GM18868 (cell line): ENCODE results near the gene MUC4.
"Not testable (repeated sequence)": the region's sequence is repeated elsewhere in the genome, so short reads cannot be mapped to it uniquely, and the experiment has no call there.

ENCODE experiments used
- ATAC-seq: cut with Tn5 transposase; IDR thresholded peaks from one replicate; pipeline ENCODE4 v1.9.1; 2021; ENCODE audit warnings: mild to moderate bottlenecking, moderate library complexity; ENCODE audit not compliant: unreplicated experiment

Gene MUC4

DNA sequence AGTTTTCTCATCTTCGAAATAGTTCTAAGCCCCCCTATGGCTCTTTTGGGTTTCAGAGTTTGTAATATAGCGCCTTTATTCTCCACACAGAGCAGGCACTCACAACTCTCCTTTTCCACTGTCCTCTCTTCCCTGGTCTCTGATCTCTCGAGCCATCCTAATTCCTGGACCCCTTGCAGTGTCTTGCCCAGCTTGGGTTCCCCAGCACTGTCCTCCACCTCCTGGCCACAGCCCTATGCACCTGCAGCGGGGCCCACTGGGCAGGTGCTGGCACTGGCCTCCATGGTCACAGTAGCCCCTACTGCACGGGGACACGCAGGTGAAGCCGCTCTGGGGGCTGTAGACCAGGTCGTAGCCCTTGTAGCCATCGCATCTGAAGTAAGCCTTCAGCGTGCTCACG is 63.1 kb downstream of the MUC4 start:
- no peak for ATAC-seq

DNA sequence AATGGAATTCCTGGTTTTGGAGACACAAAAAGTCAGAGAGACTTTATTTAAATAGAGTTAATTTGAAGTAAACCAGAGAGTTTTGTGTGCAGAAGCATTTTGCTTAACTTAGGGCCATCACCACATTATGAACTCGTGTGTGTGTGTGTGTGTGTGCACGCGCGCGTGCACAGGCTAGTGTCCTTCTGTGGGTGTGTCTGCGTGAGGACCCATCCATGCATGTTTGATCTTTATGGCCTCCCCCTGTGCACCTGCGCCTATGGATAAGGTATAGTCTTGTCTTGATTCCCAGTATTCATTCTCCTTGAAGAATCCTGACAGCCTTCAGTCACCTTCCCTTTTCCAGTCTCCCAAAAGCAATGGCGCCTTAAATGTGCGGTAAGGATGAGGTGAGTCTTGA is 65.0 kb downstream of the MUC4 start:
- no peak for ATAC-seq

DNA sequence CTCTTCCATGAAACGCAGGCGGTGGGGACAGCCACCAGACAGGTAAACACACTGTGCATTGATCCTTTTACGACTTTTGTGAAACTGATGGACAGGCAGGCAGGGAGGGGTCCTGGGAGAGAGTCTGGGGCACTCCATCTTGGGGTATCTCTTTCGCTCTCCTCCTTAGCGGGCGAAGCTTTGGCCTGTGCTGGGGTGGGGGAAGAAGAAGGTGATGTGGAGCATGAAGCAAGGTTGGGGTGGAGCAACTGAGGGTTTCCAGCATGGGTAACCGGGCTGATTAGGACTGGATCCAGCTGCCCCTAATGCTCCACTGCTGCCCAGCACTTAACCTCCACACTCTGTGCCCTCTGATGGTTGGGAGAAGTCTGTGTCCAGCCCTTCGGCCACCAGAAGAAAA is 65.4 kb downstream of the MUC4 start:
- no peak for ATAC-seq

DNA sequence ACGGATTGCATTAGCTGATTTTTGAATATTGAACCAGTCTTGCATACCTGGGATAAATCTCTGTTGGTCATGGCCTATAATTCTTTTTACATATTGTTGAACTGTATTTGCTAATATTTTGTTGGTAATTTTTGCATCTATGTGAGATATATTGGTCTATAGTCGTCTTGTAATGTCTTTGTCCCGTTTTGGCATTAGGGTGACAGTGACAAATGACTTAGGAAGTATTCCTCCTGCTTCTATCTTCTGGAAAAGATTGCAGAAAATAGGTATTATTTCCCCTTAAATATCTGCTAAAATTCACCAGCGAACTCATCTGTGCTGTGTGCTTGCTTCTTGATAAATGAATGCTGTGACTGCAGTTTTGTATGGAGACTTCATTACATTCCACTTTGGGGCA is 67.3 kb downstream of the MUC4 start:
- ATAC-seq: no peak

DNA sequence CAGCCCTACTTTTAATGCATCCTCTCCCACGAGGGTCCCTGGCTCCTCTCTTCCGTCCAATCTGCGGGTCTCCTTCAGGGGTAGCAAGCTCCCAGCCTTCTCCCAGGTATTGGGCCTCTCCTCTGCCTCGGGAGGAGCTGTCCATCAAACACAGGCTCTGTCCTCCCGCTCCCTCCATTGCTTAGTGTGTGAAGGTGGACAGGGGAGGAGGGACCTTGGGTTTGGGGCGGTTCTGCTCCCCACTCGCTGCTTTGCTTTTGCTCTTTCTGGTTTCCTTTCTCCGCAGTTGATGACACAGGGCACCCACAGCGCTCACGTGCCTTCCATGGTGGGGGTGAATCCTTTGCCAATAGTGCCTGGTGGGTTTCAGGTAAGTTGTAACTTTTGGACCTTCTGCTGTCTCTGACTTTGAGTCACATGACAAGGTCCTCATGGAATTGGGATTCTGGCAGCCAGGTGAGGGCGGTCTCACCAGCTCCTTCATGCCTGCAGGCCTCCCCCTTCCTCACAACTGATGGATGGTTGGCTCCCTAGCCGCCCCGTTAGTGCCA is 72.1 kb downstream of the MUC4 start:
- no peak for ATAC-seq

DNA sequence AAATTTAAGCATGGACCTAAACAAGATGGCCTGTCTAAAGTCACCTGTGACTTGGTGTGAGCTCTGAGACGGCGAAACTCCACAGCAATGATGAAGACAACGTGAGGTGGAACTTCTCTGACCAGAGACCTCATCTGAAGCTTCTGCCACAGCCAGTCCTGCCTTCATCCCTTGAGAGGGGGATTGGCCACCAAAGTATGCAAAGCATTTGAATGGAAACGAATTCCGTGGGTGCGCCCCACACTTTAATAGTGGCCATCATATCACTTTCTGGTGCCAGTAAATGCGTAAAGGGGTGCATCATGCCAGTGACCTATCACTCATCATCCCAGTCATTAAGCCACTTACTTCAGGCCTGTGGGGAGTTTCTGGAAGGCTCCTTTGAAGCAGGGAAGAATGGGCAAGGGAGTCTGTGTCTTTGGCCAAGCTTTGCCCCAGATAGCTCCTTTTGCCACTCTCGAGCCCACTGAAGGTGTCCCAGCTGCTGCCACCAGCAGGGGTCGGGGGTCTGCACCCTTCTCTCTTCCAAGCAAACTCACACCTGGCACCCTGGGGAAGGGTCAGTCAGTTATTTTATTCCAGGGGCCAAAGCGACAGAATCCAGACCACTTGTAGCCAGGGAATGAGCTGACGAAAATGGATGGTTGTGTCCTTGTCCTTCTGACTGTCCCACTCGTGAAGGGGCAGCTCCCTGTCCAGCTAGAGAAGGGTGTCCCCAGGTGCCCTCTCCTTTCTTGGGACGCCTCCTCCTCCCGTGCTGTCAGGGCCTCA is 73.3 kb downstream of the MUC4 start:
- ATAC-seq: no peak

DNA sequence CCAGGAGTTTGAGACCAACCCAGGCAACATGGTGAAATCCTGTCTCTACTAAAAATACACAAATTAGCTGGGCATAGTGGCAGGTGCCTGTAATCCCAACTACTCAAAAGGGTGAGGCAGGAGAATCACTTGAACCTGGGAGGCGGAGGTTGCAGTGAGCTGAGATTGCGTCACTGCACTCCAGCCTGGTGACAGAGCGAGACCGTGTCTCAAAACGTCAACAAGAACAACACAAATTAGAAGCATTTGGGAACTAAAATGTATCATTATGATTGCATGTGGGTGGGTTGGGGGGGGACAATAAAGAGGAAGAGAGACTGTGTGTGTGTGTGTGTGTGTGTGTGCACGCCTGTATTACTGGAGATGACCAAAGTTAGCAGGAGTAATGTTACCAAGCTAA is 73.9 kb downstream of the MUC4 start:
- not testable (repeated sequence) for ATAC-seq

DNA sequence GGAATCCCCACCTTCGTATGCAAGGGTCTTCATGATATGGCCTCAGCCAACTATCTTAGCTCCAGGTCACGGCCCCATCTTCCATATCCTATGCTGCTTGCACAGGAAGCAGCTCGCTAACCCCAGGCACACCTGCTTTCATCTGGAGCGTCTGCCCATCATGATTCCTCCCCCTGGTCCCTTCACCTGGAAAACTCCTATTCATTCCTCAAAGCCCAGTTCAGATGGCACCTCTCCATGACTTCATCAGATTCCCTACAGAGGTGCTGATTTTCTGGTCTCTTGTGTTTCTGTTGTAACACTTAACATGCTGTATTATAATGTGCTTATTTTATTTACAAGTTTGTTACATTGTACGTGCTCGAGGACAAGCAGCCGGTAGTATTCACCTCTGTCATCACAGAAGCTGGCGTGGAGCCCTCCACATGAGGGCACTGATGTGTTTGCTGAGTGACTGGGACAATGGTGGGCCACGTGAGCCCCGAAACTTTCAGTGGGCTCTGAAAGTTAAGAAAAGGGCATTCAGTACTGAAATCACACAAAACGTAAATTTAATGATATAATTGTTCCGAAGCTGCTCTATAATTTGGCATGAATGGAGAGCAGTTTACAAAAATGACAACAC is 74.8 kb downstream of the MUC4 start:
- no peak for ATAC-seq

DNA sequence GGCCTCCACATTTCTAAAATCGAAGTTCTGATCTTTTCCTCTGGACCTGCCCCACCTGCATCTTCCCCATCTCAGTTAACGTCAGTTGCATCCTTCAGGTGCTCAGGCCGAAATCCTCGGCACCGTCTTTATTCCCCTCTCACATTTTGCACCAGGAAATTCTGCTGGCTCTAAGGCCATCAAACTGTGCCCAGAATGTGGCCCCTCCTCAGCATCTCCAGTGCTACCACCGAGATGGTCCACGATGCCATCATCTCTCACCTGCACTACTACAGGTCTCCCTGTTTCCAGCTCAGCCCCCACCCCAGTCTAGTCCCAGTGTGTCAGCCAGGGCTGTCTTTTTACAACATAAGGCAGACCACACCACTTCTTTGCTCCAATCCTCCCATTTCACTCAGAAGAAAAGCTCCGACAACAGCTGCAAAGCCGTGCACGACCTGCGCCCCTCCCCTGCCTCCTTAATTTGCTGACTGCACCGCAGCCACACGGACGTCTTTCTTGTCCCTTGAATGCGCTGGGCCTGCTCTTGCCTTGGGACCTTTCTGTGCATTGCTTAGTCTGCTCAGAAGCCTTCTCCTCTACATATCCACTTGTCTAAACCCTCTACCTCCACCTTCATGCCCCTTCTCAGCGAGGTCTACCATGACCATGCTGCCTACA is 76.6 kb downstream of the MUC4 start:
- ATAC-seq: no peak

DNA sequence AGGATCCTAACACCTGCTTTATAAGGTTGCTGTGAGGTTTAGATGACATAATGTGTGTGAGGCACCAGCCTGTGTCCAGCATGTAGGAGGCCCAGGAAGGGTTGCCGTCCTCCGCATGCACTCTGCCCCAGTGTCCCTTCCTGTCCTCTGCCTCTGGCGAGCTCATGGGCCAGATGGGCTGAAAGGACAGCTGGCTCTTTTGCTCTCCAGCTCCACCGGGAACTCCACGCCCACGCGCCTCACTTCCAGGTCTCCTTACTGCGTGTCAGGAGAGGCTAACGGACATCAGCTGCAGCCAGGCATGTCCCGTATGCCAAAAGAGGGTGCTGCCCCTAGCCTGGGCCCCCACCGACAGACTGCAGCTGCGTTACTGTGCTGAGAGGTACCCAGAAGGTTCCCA is 78.8 kb downstream of the MUC4 start:
- ATAC-seq: no peak

DNA sequence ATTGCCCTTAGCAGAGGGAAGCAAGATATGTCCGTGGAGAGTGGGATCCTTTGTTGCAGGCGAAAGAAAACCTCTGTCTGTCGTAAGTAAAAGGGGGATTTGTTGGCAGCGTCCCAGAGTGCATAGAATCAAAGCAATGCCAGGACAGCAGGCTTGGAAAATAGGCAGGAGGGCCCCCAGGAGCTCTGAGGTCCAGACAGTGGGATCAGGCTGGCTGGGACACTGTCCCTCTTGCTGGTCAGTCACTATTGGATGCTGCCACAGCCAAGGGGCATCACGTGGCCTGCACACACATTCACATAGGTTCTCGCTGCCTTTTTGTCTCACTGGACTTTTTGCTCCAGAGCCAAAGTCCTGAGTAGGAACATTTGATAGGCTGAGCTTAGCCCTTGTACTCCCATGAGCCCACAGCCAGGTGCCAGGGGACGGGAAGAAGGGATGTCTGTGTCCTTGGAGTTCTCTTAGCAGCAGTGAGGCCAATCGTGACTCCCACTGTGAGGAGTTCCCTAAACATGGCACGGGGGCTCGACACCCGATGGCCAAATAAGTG is 80.3 kb downstream of the MUC4 start:
- no peak for ATAC-seq

DNA sequence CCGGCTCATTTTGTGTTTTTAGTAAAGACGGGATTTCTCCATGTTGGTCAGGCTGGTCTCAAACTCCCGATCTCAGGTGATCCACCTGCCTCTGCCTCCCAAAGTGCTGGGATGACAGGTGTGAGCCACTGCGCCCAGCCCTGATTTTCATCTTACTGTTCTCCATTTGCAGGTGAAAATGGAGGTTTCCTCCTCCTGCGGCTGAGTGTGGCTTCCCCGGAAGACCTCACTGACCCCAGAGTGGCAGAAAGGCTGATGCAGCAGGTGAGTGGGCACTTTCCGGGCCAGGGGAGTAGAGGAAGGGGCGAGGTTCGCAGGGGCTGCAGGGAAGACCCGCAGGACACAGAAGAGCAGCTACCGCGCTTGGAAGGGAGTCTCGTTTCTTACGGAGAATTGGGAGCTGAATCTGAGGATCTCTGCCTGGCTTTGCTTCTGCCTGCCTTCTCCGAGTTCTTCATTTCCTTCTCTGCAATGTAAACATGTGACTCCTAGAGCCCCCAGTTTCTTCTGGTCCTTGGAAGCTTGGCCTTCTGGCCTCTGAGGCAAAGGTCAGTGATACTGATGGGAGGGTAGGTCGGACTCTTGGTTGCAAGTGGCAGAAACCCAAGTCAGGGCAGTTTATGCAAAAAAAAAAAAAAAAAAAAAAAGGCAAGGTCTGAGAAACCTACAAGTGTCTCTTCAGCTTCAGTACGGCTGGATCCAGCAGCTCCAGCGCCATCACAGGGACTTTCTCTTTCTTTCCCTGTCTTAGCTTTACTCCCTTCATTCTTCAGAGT is 82.1 kb downstream of the MUC4 start:
- no peak for ATAC-seq

DNA sequence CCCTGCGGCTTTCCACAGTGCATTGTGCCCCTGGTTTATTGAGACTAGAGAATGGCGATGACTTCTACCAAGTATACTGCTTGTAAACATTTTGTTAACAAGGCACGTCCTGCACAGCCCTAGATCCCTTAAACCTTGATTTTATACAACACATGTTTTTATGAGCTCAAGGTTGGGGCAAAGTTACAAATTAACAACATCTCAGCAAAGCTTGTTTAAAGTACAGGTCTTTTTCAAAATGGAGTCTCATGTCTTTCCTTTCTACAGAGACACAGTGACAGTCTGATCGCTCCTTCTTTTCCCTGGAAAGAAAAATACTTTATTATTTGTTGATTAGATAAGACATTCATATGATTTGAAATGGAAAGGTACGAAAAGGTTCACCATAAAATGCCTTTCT is 82.9 kb downstream of the MUC4 start:
- not testable (repeated sequence) for ATAC-seq

DNA sequence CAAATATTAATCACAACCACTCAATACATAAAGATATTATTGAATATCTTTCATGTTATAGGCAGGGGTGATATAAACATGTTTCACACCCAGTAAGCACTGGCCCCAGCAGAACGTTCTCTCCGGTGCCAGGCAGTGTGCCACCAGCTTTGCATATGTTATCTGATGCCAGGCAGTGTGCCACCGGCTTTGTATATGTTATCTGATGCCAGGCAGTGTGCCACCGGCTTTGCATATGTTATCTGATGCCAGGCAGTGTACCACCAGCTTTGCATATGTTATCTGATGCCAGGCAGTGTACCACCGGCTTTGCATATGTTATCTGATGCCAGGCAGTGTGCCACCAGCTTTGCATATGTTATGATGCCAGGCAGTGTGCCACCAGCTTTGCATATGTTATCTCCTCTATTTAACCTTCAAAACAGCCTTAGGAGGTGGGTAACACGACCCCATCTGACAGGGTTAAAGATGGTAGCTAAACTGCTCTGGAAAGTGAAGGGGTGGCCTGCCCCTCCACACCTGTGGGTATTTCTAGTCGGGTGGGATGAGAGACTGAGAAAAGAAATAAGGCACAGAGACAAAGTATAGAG is 84.0 kb downstream of the MUC4 start:
- no peak for ATAC-seq

DNA sequence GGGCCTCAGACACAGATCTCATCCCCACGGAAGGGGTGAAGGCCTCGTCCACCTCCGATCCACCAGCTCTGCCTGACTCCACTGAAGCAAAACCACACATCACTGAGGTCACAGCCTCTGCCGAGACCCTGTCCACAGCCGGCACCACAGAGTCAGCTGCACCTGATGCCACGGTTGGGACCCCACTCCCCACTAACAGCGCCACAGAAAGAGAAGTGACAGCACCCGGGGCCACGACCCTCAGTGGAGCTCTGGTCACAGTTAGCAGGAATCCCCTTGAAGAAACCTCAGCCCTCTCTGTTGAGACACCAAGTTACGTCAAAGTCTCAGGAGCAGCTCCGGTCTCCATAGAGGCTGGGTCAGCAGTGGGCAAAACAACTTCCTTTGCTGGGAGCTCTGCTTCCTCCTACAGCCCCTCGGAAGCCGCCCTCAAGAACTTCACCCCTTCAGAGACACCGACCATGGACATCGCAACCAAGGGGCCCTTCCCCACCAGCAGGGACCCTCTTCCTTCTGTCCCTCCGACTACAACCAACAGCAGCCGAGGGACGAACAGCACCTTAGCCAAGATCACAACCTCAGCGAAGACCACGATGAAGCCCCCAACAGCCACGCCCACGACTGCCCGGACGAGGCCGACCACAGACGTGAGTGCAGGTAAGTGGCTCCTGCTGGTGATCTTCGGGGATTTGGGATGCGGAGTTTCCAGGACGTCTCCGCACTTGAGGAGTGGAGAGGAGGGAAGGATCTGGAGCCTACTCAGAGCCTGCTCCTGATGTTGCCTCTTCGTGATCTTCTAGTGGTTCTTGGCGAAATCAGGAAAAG is 85.6 kb downstream of the MUC4 start:
- ATAC-seq: not testable (repeated sequence)

DNA sequence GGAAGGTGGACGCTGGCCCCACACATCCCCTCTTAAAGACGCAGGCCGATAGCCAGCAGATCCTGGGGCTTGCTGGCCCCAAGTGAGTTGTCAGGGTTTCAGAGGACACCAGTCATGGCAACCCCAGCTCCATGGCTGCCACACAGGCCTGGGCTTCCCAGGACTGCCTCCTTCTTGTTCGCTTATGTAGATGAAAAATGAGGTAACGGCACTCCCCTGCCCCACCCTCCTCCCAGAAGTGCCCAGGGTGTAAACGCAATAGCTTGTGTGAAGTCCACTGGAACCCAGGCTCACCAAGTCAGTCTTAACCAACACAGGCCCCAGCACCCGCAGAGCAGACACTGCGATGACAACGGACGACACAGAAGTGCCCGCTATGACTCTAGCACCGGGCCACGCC is 87.4 kb downstream of the MUC4 start:
- ATAC-seq: not testable (repeated sequence)

DNA sequence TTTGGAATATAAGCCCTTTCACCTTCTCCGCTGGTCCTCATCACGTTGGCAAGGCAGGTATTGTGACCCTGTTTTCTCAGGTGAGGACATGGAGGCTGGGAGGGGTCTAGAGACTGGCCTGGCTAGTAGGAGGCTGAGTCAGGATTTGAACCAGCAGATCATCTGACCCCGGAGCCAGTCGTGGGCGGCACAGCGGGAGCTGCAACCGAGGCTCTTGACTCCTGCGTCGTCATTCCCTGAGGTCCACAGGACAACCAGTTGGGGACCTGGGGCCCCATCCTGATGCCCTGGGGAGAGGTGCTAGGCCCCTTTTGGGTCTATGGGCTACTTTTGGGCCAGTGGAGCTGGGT is 88.8 kb downstream of the MUC4 start:
- not testable (repeated sequence) for ATAC-seq

DNA sequence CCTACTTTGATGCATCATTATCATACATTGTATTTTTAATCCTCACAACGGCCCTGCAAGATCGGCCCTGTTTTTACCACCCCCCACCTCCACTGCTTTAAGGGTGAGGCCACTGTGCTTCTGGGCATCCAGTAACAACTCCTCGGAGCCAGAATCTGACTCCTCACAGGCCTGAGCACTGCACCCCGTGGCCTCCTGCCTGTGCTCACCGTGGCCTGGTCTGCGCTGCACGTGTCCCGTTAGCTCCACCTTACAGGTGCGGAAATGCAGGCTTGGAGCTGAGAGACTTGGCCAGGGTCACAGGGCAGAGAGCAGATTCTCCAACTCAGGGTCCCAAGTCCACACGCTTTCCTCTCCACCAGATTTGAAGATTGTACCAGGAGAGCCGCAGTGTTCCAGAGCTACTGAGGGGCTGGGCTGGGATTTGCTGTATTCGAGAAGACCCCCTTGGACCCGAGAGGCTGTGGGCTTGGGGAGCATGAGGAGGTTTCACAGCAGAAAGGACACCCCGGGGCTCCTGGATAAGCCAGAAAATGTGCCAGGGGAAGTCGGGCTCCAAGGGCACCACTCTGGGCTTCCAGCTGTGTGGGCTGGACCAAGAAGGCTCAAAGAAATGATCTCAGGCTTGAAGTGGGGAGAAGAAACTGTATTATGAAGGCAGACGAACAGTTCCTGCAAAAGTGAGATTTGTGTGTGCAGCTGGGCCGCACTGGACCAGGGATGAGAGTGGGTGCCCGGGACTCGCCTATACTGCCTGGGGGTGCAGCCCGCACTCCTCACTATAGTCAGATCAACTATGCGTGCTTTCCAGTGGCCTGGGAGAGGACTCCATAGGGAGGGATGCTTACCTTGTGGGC is 89.4 kb downstream of the MUC4 start:
- not testable (repeated sequence) for ATAC-seq
